ENCODE data around the gene HS6ST2.

HS6ST2 gene

DNA sequence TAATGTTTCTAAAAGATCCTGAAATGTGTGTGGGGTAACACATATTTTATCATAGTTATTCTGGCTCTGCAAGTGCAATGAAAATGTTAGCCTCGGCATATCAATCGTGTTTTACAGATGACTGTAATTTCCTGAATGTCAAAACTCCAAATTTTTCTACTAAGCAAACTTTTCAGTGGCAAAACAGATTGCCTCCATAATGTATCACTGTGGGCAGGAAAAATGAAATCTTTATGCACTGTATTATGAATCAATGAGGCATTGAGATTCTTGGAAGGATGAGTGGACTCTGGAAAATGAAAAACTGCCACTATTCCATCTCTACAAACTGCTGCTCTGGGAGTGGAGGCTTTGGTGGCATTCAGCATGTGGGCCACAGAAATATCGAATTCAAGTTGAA is 309.5 kb downstream of the HS6ST2 start:
- Histone ChIP-seq H3K4me3 (no peak overlapping the region), H3K27ac (no peak overlapping the region)

DNA sequence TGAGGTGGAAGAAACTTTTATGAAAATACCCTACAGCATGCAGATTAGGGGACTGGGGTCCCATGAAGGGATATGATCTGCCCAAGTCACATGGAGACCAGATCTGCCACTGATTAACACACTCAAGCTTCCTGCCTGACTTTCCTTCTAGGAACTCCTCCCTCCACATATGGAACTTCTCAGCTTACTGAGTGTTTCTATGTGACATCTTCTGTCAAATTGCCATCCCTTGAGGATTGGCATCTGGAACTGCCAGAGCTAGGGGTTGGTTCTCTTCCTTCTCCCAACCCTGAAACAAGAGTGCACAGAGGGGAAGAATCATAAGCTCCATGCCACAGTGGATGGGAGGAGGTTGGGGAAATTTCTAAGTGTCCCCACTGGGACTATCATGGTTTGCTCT is 319.0 kb downstream of the HS6ST2 start:
- Histone ChIP-seq H3K27ac (no peak overlapping the region), H3K4me3 (no peak overlapping the region)

DNA sequence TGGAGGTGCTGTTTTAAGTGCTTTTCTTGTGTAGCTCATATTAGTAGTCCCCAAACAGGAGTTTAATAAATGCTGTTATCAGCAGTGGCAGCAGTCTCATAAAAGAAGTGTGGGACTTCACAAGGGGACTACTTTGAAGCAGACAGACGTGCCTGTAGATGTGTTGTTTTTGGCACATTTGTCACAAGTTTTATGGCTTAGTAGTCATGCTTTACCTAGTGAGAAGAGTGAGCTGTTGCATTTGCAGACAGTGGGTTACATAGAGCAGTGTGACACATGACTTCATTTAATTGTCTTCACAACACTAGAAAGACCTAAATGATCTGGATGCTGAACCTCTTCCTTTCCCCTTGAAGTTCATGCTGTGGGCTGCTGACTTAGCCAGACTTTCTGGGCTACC is 320.1 kb downstream of the HS6ST2 start:
- no peak overlapping the region for H3K27ac ChIP-seq
- H3K4me3 ChIP-seq, result no peak overlapping the region

DNA sequence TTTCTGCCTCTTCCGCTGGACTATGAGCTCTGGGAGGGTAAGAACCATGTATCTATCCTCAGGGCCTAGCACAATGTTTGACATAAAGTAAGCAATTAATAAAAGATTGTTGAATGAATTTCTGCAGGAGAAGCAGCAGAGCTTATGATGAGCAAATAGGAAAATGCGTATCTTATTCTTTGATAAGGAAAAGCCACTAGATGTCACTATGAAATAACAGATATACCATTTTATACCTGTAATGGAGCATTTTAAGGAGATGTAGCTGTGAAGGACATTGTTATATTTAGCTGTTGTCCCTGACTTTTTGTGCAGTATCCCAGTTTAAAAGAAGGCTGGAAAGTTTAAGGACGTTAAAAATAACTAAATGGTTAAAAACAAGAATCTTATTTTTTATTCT is 322.3 kb downstream of the HS6ST2 start:
- Histone ChIP-seq H3K4me3 (no peak overlapping the region), H3K27ac (no peak overlapping the region)

DNA sequence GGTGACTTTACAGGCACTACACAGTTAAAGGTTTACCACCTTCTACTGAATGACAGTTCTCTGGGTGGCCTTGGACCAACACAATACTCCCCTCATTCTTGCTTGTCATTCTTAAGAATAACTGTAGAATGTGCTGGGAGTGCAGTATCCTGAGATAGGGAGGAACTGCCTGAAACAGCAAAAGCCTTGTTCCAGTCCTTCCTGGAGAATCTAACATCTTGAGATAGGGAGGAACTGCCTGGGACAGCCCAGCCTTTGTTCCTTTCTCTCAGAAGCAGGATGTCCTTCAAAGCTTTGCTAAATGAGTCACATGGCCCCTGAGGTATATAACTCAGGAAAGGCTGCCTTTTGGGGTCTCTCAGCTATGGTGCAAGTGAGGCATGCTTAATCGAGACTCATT is 323.9 kb downstream of the HS6ST2 start:
- Histone ChIP-seq H3K4me3 (no peak overlapping the region), H3K27ac (no peak overlapping the region)

DNA sequence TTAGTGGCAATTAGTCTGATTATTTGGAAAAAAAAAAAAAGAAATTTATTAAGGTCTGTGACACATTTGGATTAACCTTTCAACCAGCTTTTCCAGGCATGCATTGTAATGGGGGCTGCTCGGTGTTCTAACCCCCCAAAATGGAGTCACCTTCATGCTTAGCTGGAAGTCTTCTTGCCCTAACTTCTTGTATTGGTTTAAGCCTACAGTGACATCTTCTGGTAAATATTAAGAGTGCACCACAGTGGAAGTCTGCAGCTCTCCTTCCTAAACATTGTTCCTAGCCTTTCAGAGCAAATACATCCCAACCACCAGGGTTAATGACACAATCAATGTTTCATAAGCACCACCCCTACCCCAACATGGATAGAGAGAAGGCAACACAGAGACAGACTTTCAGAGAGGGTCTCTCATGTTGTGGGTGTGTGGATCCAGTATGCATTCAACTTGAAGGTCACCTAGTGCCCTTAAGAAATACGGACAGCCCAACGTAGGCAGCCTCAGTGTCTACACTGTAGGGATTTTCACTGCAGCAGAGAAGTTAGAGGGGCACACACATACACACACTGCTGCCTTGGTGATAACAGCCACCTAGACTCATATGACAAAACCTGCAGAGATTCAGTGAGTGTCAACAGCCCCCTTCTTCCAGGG is 326.7 kb downstream of the HS6ST2 start:
- no peak overlapping the region for H3K27ac ChIP-seq
- no peak overlapping the region for H3K4me3 ChIP-seq

DNA sequence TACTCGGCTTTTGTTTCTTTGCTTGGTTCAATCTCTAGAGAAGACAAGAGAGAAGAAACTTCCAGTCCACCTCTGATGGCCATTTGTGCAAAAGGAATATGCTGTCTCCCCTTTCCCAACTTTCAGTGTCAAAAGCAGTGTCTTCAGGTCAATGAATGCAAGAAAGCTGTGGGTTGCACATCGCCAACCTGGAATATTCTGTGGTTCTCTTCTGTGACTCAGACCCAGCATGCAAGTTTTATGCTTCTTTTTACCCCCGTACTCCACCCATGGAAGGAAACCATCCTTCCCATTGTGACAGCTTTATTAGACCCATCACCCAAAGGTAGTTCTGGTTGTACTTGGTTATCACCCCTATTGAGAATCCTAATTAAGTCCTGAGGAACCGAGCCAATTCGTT is 334.0 kb downstream of the HS6ST2 start:
- H3K4me3 ChIP-seq, result no peak overlapping the region
- H3K27ac ChIP-seq, result no peak overlapping the region

DNA sequence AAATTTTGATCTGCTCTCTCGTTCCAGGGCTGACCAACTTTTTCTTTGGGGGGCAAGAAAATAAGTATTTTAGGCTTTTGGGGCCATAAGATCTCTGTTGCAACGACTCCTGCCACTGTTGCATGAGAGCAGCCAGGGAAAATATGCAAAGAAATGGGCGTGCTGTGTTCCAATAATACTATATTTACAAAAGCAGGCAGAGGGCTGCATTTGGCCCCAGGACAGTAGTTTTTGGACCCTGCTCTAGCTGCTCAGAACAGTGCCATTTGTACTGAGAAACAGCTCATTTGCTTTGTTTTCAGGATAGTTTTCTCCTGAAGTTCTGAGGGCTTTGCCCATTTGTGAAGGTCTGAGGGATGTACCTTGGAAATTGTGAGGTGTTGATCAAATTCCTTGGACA is 334.5 kb downstream of the HS6ST2 start:
- no peak overlapping the region for H3K4me3 ChIP-seq
- no peak overlapping the region for H3K27ac ChIP-seq

DNA sequence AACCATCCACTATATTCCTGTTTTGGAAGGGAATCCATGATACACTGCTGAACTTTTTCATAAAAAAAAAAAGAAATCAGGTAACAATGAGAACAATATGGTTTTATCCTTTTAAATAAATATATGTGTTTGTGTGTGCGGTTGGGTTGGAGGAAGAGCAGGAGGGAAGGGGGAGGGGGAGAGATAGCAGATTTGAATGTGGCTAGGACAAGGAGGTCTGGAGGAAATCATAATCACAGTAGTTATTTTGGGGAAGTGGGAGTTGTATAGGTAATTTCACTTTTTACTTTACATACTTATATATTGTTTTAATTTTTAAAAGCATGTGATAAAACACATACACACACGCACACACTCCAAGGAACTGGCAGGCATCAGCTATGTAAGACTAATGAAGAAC is 335.1 kb downstream of the HS6ST2 start:
- H3K27ac ChIP-seq, result no peak overlapping the region
- no peak overlapping the region for H3K4me3 ChIP-seq

DNA sequence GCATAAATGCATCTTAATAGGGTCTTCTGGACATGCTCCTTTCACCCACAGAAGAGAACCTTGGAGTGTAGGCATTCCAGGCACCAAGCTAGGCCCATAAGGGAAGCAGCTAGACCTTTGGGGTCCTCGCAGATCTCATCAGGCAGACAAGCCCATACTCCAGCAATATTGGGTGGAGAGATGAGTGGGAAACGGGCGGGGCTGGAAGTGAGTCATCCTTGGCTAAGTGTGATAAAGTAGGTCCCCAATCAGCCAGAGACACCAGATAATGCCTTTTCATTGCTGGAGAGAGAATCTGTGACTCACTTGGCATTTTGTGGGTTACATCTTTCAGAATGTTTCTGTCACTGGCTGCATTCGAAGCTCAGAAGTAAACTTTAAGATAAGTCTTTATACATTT is 336.3 kb downstream of the HS6ST2 start:
- H3K27ac ChIP-seq, result no peak overlapping the region
- no peak overlapping the region for H3K4me3 ChIP-seq

DNA sequence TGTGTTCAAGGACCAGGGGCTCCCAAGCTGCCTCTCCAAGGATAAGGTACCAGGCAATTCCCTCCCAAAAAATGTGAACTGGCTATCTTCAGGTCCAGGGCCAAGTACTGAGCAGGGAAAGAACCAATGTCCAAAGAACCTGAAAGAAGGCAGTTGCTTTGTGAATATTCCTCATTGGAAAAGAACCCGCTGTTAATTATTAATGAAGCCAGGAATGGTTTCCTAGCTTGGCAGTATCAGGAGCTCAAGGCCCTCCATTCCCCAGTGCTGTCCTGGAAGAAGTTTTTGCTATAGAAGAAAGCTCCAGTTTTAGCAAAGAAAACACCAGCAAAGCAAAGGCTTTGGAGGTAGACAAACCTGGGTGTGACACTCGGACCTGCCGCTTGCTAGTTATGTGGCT is 339.6 kb downstream of the HS6ST2 start:
- Histone ChIP-seq H3K27ac (no peak overlapping the region), H3K4me3 (no peak overlapping the region)

DNA sequence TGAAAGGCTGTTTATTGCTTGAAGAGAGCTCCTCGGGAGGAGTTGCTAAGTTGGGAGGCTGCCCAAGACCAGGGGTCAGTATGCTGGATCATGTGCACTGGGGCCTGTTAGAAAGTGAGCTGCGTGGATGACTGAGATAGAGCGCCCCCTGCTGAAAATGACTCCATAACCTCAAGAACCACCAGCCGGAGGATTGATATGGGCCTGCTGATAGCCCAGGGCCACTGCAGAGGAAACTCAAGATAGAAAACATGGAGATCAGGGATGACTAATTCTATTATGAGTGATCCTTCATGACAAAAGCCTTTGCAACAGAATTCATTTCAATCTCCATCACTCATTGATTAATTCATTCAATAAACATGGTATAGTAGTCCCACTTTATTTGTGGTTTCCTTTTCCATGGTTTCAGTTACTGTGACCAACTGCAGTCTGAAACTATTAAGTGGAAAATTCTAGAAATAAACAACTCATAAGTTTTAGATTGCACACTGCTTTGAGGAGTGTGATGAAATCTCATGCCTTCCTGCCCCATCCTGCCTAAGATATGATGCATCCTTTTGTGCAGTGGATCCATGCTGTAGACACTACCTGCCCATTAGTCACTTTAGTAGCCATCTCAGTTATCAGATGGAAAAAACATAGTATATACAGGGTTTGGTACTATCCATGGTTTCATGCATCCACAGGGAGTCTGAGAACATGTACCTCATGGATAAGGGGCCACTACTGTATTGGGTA is 342.9 kb downstream of the HS6ST2 start:
- H3K27ac ChIP-seq, result no peak overlapping the region
- H3K4me3 ChIP-seq, result no peak overlapping the region

DNA sequence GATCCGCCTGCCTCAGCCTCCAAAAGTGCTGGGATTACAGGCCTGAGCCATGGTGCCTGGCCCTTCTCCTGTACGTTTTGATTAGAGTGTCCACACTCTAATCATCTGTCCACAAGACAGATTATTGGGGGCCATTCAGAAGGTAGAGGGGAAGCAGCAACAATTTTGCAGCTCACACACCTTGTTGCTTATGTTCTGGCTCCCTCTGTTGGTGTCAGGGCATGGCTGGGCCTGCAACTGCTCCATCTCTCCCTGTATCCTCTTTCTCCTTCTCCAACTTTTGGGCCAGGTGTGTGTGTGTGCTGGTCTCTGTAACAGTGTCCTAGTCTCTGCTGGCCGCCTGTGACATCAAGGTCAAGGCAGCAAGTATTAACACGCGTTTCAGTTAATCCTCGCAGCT is 344.1 kb downstream of the HS6ST2 start:
- Histone ChIP-seq H3K4me3 (no peak overlapping the region), H3K27ac (no peak overlapping the region)

DNA sequence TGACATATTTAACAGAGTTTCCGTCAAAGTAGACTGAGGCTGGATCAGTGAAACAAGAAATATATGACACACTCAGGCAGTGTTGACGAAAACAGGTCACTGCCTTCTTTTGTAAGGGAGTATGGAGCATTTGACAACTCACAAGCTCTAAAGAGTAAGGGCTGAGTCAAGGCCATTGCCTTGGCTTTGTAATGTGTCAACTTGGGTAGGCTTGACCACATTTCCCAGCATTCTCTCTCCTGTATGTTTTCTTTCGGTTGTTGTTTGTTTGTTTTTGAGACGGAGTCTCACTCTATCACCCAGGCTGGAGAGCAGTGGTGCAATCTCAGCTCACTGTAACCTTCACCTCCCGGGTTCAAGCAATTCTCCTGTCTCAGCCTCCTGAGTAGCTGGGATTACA is 344.6 kb downstream of the HS6ST2 start:
- H3K4me3 ChIP-seq, result no peak overlapping the region
- H3K27ac ChIP-seq, result no peak overlapping the region

DNA sequence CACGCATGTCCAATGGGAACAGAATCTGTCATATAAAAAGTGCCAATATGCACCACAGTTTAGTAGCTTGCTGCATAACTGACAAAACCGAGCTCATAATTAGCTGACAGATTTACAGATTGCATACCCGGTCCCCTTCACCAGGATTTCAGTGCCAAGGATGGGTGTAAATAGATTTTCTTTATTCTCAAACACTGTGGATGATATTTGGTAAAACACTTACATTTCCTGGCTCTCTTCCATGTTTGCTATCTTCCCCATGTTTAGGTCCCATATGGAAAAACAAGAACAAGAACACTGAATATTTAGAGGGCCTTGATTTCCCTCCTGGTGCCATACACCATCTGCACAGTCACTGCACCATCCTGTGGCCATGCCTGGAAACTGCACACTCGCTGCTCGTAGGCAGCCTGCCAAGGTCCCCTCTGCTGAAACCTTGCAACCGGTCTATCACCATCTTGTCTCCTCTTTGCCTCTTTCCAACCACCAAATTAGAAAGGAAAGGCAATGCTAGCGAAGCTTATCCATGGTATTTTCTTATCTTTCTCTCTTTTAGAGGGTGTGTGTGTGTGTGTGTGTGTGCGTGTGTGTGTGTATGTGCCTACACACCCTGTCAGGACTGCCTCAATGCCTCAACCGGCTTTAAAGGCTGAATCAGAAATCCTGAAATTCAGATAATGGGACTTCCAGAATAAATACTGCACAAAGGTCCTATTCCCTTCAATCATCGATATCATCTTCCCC is 345.4 kb downstream of the HS6ST2 start:
- no peak overlapping the region for H3K4me3 ChIP-seq
- no peak overlapping the region for H3K27ac ChIP-seq

DNA sequence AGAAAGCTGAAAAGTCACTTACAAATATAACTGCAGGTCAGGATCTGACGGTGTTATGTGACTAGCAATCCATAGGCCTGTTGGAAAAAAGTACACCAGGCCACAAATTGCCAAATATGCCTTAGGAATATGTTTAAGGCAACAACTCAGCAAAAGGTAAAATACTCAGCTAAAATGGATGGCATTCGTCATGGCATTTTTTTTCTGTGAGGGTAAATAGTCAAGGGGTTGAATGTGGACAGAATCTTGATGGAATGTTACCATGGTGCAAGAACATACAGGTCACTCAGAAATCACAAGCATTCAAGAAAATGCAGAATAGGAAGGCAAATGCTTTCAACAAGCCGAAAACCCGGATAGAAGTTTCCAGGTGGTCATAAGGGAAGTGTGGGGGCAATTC is 347.9 kb downstream of the HS6ST2 start:
- Histone ChIP-seq H3K4me3 (no peak overlapping the region), H3K27ac (no peak overlapping the region)

DNA sequence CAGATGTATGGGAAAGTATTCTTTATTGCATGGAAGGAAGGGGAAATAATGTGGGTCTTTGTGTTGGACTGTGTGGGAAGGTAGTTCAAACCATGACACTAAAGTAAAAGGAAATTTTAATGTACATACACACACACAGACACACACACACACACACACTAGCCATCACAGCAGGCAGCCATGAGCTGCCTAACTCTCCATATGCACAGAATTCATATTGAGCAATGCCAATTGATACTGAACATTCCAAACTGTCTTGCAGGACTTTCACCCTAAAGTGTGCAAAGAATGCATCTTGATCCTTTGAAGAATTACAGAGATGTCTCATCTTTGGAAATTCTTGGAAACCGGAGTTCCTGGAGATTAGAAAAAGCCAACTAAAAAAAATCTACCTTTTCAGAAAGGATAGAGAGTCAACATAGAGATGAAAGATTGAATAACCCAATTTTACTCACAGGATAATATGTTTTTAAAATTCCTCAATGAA is 349.0 kb downstream of the HS6ST2 start:
- H3K27ac ChIP-seq, result no peak overlapping the region
- H3K4me3 ChIP-seq, result no peak overlapping the region

DNA sequence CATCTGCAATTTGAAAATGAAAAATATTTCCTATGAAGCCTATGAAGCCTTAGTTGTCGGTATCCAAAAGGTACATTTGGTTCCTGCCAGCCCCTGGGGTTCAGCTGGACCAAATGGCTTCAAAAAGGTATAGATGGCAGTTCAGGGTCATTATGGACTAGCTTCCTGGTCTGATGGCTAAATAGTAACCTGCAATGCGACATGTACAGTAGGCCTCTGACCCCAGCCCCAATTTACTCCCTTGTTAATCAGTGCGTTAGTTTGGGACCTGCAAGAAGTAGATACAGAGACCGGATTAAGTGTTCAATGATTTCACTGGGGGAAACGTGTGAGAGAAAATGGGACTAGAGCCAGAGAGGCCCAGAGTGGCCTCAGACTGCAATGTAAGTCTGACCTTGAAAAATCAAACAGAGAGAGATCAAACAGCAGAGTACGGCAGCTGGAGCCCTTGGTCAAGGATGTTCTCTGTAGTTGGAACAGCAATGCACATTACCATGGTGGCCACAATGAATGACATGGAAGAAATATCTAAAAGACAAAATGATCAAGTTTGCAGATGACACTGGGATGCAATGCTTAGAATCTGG is 354.6 kb downstream of the HS6ST2 start:
- H3K27ac ChIP-seq, result no peak overlapping the region
- H3K4me3 ChIP-seq, result no peak overlapping the region

DNA sequence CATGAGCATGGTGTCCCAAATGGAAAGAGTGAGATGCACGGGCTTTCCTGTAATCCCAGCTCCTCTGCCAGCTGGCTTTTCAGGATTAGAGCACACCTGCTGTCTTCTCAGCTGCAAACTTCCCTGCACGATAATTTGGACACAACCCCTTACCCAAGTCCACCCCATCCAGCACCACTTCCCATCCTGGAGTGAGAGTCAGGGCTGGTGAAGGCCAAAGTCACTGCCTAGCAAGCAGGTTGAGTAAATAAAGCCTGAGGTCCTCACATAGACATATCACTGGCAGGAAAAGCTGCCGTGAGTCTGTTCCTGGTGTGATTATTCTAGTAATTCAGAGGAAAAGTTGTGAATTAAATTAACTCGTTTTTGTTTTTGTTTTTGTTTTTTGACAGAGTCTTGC is 355.7 kb downstream of the HS6ST2 start:
- no peak overlapping the region for H3K4me3 ChIP-seq
- no peak overlapping the region for H3K27ac ChIP-seq

DNA sequence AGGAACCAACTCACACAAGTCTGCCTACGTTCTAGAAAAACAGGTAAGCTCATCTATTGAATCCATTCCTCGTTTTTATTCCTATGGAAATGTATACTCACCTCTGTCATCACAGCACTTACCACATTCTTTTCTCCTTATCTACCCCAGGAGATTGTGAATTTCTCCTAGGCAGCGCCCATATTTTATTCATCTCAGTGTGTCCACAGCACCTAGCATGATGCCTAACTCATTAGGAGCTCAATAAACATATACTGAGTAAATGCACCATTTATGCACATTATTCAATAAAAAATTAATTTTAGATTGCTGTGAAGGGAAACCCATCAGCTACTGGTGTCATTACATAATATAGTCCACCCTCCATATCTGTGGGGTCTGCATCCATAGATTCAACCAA is 363.4 kb downstream of the HS6ST2 start:
- Histone ChIP-seq H3K27ac (no peak overlapping the region), H3K4me3 (no peak overlapping the region)

DNA sequence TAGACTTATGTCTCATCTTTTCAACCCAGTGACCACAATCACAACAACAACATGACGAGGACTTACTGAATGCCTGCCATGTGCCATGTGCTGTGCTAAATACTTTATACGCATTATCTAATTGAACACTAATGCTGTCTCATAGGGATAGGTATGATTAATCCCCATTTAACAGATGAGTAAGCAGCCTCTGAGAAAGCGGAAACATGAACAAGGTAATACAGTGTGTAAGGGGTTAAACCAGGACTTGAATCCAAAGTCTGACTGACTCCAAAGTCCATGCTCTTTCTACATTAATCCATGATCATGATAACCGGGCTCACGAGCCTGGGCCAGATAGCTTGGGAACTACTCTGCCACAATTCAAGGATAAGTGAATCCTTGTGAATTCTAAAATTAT is 364.3 kb downstream of the HS6ST2 start:
- Histone ChIP-seq H3K27ac (no peak overlapping the region), H3K4me3 (no peak overlapping the region)

Measured in skin epidermis (tissue), 12 donors.